Colonic mucosa (tissue), 4 donors: Measurements from ENCODE around the gene FXYD3. TPM values are rescaled to one million over a fixed set of nuclear protein-coding genes. Genes with fewer than 3 reads are reported as not detected.
A peak's percentile ranks its signal among the peaks of the same experiment; 100 is the strongest.

Experiments used
- DNase-seq: peaks from one replicate; pipeline ENCODE4 v3.0.0-alpha.2; 2020
- H3K27ac ChIP-seq: fragments of 200-600 bp; one replicate; pipeline ENCODE4 v1.8.0; 2021
- H3K27me3 ChIP-seq: fragments of 200-600 bp; one replicate; pipeline ENCODE4 v1.8.0; 2021
- H3K36me3 ChIP-seq: fragments of 200-600 bp; one replicate; pipeline ENCODE4 v1.8.0; 2021
- H3K4me1 ChIP-seq: fragments of 200-600 bp; one replicate; pipeline ENCODE4 v1.8.0; 2021; ENCODE audit warnings: mild to moderate bottlenecking
- H3K4me3 ChIP-seq: fragments of 200-600 bp; one replicate; pipeline ENCODE4 v1.8.0; 2021
- H3K9ac ChIP-seq, 2 donors: one replicate each; pipeline ENCODE4 v1.7.0; 2013; ENCODE audit warnings: control low read depth in 2 of 2, low read depth in 2 of 2, low read length in 2 of 2
- H3K9me3 ChIP-seq: fragments of 200-600 bp; one replicate; pipeline ENCODE4 v1.8.0; 2021
- CTCF ChIP-seq: fragments of 200-600 bp; IDR thresholded peaks from one replicate; pipeline ENCODE4 v1.8.0; 2022; ENCODE audit warnings: antibody characterized with exemption, mild to moderate bottlenecking
- intact Hi-C: fragments of 100-400 bp; cut with DNase I; formaldehyde crosslinking; loops from one replicate; pipeline ENCODE4 v1.14.1; 2022
- total RNA-seq, 2 donors: library from RNA; stranded (reverse); fragmentation: NEBNext Ultra II Directional in 1 of 2; extraction: Animal tissue kit (Norgen Biotek cat#: 25700) in 1 of 2; gene quantifications; one replicate each; pipeline ENCODE4 v1.2.1, GENCODE V29; 2021
- donor health status: healthy.
- donor health status: DM: no; HTN: no; CAD: no.
- donor health status: DM: no; HTN: no; CAD: no.

FXYD3 gene
- total RNA-seq, 2 donors from 2014 or later, result 1,386 to 2,836 TPM

GRCh38 chr19:35105047-35105410 is 10.6 kb upstream of the FXYD3 start:
- intact Hi-C loops, result no loop called here
- H3K4me3 ChIP-seq, result no peak overlapping the region
- no peaks in the 10 kb centered on the region for H3K36me3 ChIP-seq
- no peak overlapping the region for H3K9ac ChIP-seq
- H3K4me1 ChIP-seq, result peaks cover 6% of the 10 kb centered on the region
- TF ChIP-seq CTCF, result no peak
- no peaks in the 10 kb centered on the region for H3K27me3 ChIP-seq
- DNase-seq, result no peak
- no peak overlapping the region for H3K27ac ChIP-seq
- H3K9me3 ChIP-seq, result no peaks in the 10 kb centered on the region

- no peaks in the 10 kb centered on the region for H3K36me3 ChIP-seq
Measured at GRCh38 chr19:35105411-35106290, 10.0 kb upstream of the FXYD3 start.

GRCh38 chr19:35106291-35106583 is 9.4 kb upstream of the FXYD3 start:
- H3K27me3 ChIP-seq, result no peaks in the 10 kb centered on the region
- intact Hi-C loops, result no loop called here
- no peaks in the 10 kb centered on the region for H3K36me3 ChIP-seq
- H3K4me1 ChIP-seq, result peaks cover 6% of the 10 kb centered on the region
- no peak overlapping the region for H3K4me3 ChIP-seq
- no peak for DNase-seq
- H3K9ac ChIP-seq, result no peak overlapping the region
- TF ChIP-seq CTCF, result no peak
- no peak overlapping the region for H3K27ac ChIP-seq
- H3K9me3 ChIP-seq, result no peaks in the 10 kb centered on the region

More at GRCh38 chr19:35105411-35106290, 10.0 kb upstream of the FXYD3 start:
- intact Hi-C loops, result no loop called here
- Histone ChIP-seq H3K27me3 (no peaks in the 10 kb centered on the region), H3K9me3 (no peaks in the 10 kb centered on the region), H3K27ac (no peak overlapping the region), H3K4me1 (peaks cover 6% of the 10 kb centered on the region), H3K4me3 (no peak overlapping the region), H3K9ac (no peak overlapping the region)
- no peak for DNase-seq
- TF ChIP-seq CTCF, result no peak

- no peaks in the 10 kb centered on the region for H3K36me3 ChIP-seq
- no peak overlapping the region for H3K27ac ChIP-seq
- H3K4me1 ChIP-seq, result peaks cover 6% of the 10 kb centered on the region
- no peak overlapping the region for H3K4me3 ChIP-seq
- no peak for TF ChIP-seq CTCF
- intact Hi-C loops, result no loop called here
- no peaks in the 10 kb centered on the region for H3K9me3 ChIP-seq
- H3K27me3 ChIP-seq, result no peaks in the 10 kb centered on the region
- no peak for DNase-seq
- H3K9ac ChIP-seq, result no peak overlapping the region
Measured at GRCh38 chr19:35106898-35107541, 8.6 kb upstream of the FXYD3 start.

GRCh38 chr19:35107545-35107944 is 8.1 kb upstream of the FXYD3 start:
- intact Hi-C loops, result no loop called here

More at GRCh38 chr19:35107545-35107944, 8.1 kb upstream of the FXYD3 start:
- Histone ChIP-seq H3K4me1 (peaks cover 6% of the 10 kb centered on the region), H3K27ac (no peak overlapping the region), H3K4me3 (no peak overlapping the region), H3K9ac (no peak overlapping the region), H3K9me3 (no peaks in the 10 kb centered on the region), H3K27me3 (no peaks in the 10 kb centered on the region), H3K36me3 (no peaks in the 10 kb centered on the region)
- no peak for TF ChIP-seq CTCF
- DNase-seq, result peak; percentile 75
